Endothelial cell of umbilical vein (primary cell): ENCODE data around the gene OXER1. TPM values are rescaled to one million over a fixed set of nuclear protein-coding genes. Genes with fewer than 3 reads are reported as not detected.

Experiments
- BruUV-seq: library from RNA; stranded (reverse); fragments of 400-500 nt; replicated peaks from 2 replicates; lab custom pipeline; 2021; lab: Mats Ljungman, UMichigan
- CTCF ChIA-PET: fragments of 300-600, 350-600 bp; sonication (Branson Sonifier 250); formaldehyde crosslinking; loops from one replicate; lab custom pipeline; 2021; ENCODE audit warnings: antibody characterized with exemption, inconsistent platforms; lab: Charles Lee
- POLR2A ChIA-PET: fragments of 300-600, 350-600 bp; sonication (Branson Sonifier 250); formaldehyde crosslinking; loops from one replicate; lab custom pipeline; 2021; ENCODE audit warnings: antibody characterized with exemption, inconsistent platforms; lab: Charles Lee
- DNase-seq: peaks from one replicate; pipeline ENCODE4 v3.0.0-alpha.2; 2011; ENCODE audit warnings: low read depth, low spot score
- FAIRE-seq: peaks from 2 replicates; lab custom pipeline; 2011; peaks lifted over from hg19 to GRCh38; lab: Jason Lieb, UNC
- H2AFZ ChIP-seq: 2 replicates; pipeline ENCODE4 v1.6.0; 2012; ENCODE audit warnings: low read depth, low read length, control low read depth, inconsistent platforms
- H3K27ac ChIP-seq: 2 replicates; pipeline ENCODE4 v1.5.1; 2011; ENCODE audit warnings: low read depth, mild to moderate bottlenecking, control low read depth, low read length, moderate library complexity; ENCODE audit not compliant: insufficient read depth
- H3K27me3 ChIP-seq, 2 experiments: 2 replicates each; pipeline versions ENCODE4 v1.6.0 to v1.6.1; 2011; ENCODE audit warnings: low read length in 2 of 2, mixed read lengths in 1 of 2; ENCODE audit not compliant: control insufficient read depth in 2 of 2, insufficient read depth in 2 of 2
- H3K36me3 ChIP-seq, 2 experiments: 2 replicates in 1 of 2; 3 replicates in 1 of 2; pipeline ENCODE4 v1.5.1; 2011; ENCODE audit warnings: low read length in 2 of 2, mild to moderate bottlenecking in 1 of 2, moderate library complexity in 1 of 2; ENCODE audit not compliant: control insufficient read depth in 2 of 2, insufficient read depth in 2 of 2; ENCODE audit errors: extremely low read depth in 1 of 2
- H3K4me1 ChIP-seq: 3 replicates; pipeline ENCODE4 v1.5.1; 2011; ENCODE audit warnings: mild to moderate bottlenecking, low read length; ENCODE audit not compliant: control insufficient read depth, insufficient read depth; ENCODE audit errors: extremely low read depth
- H3K4me2 ChIP-seq: 2 replicates; pipeline ENCODE4 v1.6.1; 2011; ENCODE audit warnings: low read length, control low read depth, mixed read lengths; ENCODE audit not compliant: insufficient read depth
- H3K4me3 ChIP-seq, 3 experiments: fragments of 200-600 bp in 1 of 3; sonication (generic), shearing (Covaris generic) in 1 of 3; replicated peaks in 1 of 3; 2 replicates each; pipeline ENCODE4 v1.5.1; 2011 to 2016; ENCODE audit warnings: control low read depth in 3 of 3, low read length in 3 of 3, mild to moderate bottlenecking in 2 of 3, inconsistent platforms in 1 of 3, low read depth in 1 of 3, moderate library complexity in 1 of 3; ENCODE audit not compliant: insufficient read depth in 1 of 3
- H3K79me2 ChIP-seq: 2 replicates; pipeline ENCODE4 v1.6.0; 2012; ENCODE audit warnings: low read length, inconsistent platforms; ENCODE audit not compliant: control insufficient read depth, insufficient read depth
- H3K9ac ChIP-seq: replicated peaks from 2 replicates; pipeline ENCODE3; 2011; ENCODE audit warnings: low read length, control low read depth; ENCODE audit not compliant: insufficient read depth; ENCODE audit errors: extremely low read depth
- H3K9me1 ChIP-seq: replicated peaks from 3 replicates; pipeline ENCODE4 v1.6.0; 2011; ENCODE audit warnings: mild to moderate bottlenecking, low read length; ENCODE audit not compliant: control insufficient read depth, insufficient read depth; ENCODE audit errors: extremely low read depth
- H3K9me3 ChIP-seq: replicated peaks from 2 replicates; pipeline ENCODE4 v1.5.1; 2012; ENCODE audit warnings: low read length, inconsistent platforms; ENCODE audit not compliant: control insufficient read depth, insufficient read depth
- H4K20me1 ChIP-seq: replicated peaks from 2 replicates; pipeline ENCODE3; 2011; ENCODE audit warnings: mild to moderate bottlenecking, low read length; ENCODE audit not compliant: control insufficient read depth, insufficient read depth; ENCODE audit errors: extremely low read depth
- CTCF ChIP-seq, 2 donors: IDR thresholded peaks; 1 replicate in 1 of 2; 2 replicates in 1 of 2; pipeline ENCODE4 v1.5.1; 2011; ENCODE audit warnings: low read length in 2 of 2, mild to moderate bottlenecking in 2 of 2, moderate library complexity in 2 of 2, control low read depth in 1 of 2, inconsistent platforms in 1 of 2, low read depth in 1 of 2; ENCODE audit not compliant: insufficient read depth in 1 of 2; ENCODE audit errors: extremely low read depth in 1 of 2
- EZH2 ChIP-seq: IDR thresholded peaks from 2 replicates; pipeline ENCODE4 v1.6.1; 2012; ENCODE audit warnings: borderline replicate concordance, low read depth, mild to moderate bottlenecking, moderate library complexity, low read length, inconsistent platforms; ENCODE audit not compliant: severe bottlenecking
- FOS ChIP-seq: IDR thresholded peaks from 2 replicates; pipeline ENCODE4 v1.6.1; 2011; ENCODE audit warnings: mild to moderate bottlenecking, low read length, moderate library complexity, borderline replicate concordance; ENCODE audit not compliant: insufficient read depth
- GATA2 ChIP-seq: IDR thresholded peaks from 2 replicates; pipeline ENCODE4 v1.7.0; 2011; ENCODE audit warnings: low read depth, mild to moderate bottlenecking, moderate library complexity, mixed read lengths, low read length; ENCODE audit not compliant: insufficient read length, insufficient read depth
- JUN ChIP-seq: IDR thresholded peaks from 2 replicates; pipeline ENCODE4 v1.6.1; 2011; ENCODE audit warnings: borderline replicate concordance, low read depth; ENCODE audit not compliant: insufficient read length, insufficient read depth
- MAX ChIP-seq: IDR thresholded peaks from 2 replicates; pipeline ENCODE4 v1.6.1; 2011; ENCODE audit not compliant: insufficient read depth, insufficient read length
- MYC ChIP-seq: IDR thresholded peaks from one replicate; pipeline ENCODE4 v1.6.1; 2011; ENCODE audit warnings: mild to moderate bottlenecking, low read depth, low read length
- POLR2A ChIP-seq: IDR thresholded peaks from 2 replicates; pipeline ENCODE4 v1.6.1; 2012; ENCODE audit warnings: low read depth, mild to moderate bottlenecking, control low read depth, low read length
- POLR2AphosphoS5 ChIP-seq: IDR thresholded peaks from 2 replicates; pipeline ENCODE4 v1.6.1; 2012; ENCODE audit warnings: low read depth, mild to moderate bottlenecking, control low read depth, low read length, moderate library complexity; ENCODE audit not compliant: insufficient read depth
- dilution Hi-C: fragments of 300-500 bp; cut with MboI; formaldehyde crosslinking; loops from one replicate; pipeline ENCODE4 v1.15.0; 2019; ENCODE audit warnings: low sequenced_read_pairs; ENCODE audit not compliant: extremely low pct_ligation_motif_present
- intact Hi-C: fragments of 100-400 bp; cut with micrococcal nuclease; formaldehyde crosslinking; loops from one replicate; pipeline ENCODE4 v1.10.0; 2022
- polyA plus RNA-seq, 4 experiments: library from polyadenylated mRNA; depleted of rRNA in 3 of 4; stranded (reverse) in 3 of 4; unstranded in 1 of 4; fragments of >200 nt; gene quantifications; 2 replicates each; pipeline versions ENCODE4 v1.2.1 to v1.2.3, GENCODE V29; 2011 to 2012; ENCODE audit warnings: missing spikeins in 1 of 4
- total RNA-seq: library from RNA; stranded (reverse); gene quantifications from 2 replicates; pipeline ENCODE4 v1.2.3, GENCODE V29; 2021

OXER1 gene
- total and polyA plus RNA-seq, 2 donors (not counting 3 experiments of a cell fraction or from before 2014, with no cell fraction given) = 0.18 TPM

- H3K4me3 ChIP-seq = no peak overlapping the region
- no peaks in the 10 kb centered on the region for H3K4me1 ChIP-seq
- ChIA-PET POLR2A (no interaction called here), CTCF (no interaction called here)
- no TSS peak for BruUV-seq
- FAIRE-seq = no peak
- H3K9me3 ChIP-seq = no peaks in the 10 kb centered on the region
- no peak for TF ChIP-seq MYC
- no peak for TF ChIP-seq POLR2AphosphoS5
- no peak for TF ChIP-seq EZH2
- no peaks in the 10 kb centered on the region for H3K36me3 ChIP-seq
- H3K9me1 ChIP-seq = no peaks in the 10 kb centered on the region
- no peak overlapping the region for H2AFZ ChIP-seq
- no peak for DNase-seq
- intact Hi-C loops = no loop called here
- no peak overlapping the region for H3K4me2 ChIP-seq
- dilution Hi-C loops = no loop called here
- H3K27ac ChIP-seq = no peak overlapping the region
- H3K79me2 ChIP-seq = no peaks in the 10 kb centered on the region
- no peak overlapping the region for H3K9ac ChIP-seq
- H3K27me3 ChIP-seq = no peaks in the 10 kb centered on the region
- no peaks in the 10 kb centered on the region for H4K20me1 ChIP-seq
Observed at GRCh38 chr2:42743659-42743990, 20.3 kb downstream of the OXER1 start.

GRCh38 chr2:42742740-42743658, 20.9 kb downstream of the OXER1 start:
- DNase-seq (no peak), FAIRE-seq (peak; percentile 15)
- dilution Hi-C loops (no loop called here), intact Hi-C loops (no loop called here)
- POLR2A ChIA-PET = no interaction called here
- no peaks in the 10 kb centered on the region for H3K9me3 ChIP-seq
- H3K4me2 ChIP-seq = no peak overlapping the region
- H2AFZ ChIP-seq = no peak overlapping the region
- no peaks in the 10 kb centered on the region for H4K20me1 ChIP-seq
- no peaks in the 10 kb centered on the region for H3K79me2 ChIP-seq
- no peak overlapping the region for H3K4me3 ChIP-seq
- no peaks in the 10 kb centered on the region for H3K27me3 ChIP-seq
- TF ChIP-seq MYC (no peak), POLR2A (no peak), POLR2AphosphoS5 (no peak), MAX (no peak), FOS (no peak), CTCF (IDR thresholded peaks at IDR 0.05; ENCODE audit: extremely low read depth in 1 of 2, insufficient read depth in 1 of 2, low read depth in 1 of 2, low read length in 2 of 2) (no peak), EZH2 (no peak), GATA2 (no peak), JUN (no peak)
- no peak overlapping the region for H3K27ac ChIP-seq
- no peaks in the 10 kb centered on the region for H3K4me1 ChIP-seq
- H3K36me3 ChIP-seq = no peaks in the 10 kb centered on the region
- no TSS peak for BruUV-seq
- CTCF ChIA-PET = interaction anchor here (1.3 kb wide), 1 partner anchor 14 kb away, joined by 6 read pairs; no protein-coding TSS in a partner anchor
- no peaks in the 10 kb centered on the region for H3K9me1 ChIP-seq
- no peak overlapping the region for H3K9ac ChIP-seq
